A549 (cell line): ENCODE data around the gene OR2AT4.

Experiments used
- JUN ChIP-seq, 2 experiments: fragments of >200 bp; sonication (Bioruptor Twin); formaldehyde crosslinking; IDR thresholded peaks; 2 replicates in 1 of 2; 3 replicates in 1 of 2; pipeline ENCODE4 v1.6.1; 2016 to 2017
- POLR2A ChIP-seq: IDR thresholded peaks from 2 replicates; pipeline ENCODE4 v1.6.1; 2012; ENCODE audit warnings: mild to moderate bottlenecking, low read length
- TF ChIP-seq, protein P1 (sequence below): fragments of >200 bp; sonication (Bioruptor Twin); formaldehyde crosslinking; IDR thresholded peaks from 3 replicates; pipeline ENCODE4 v1.5.1; 2016
- TF ChIP-seq, protein P2 (sequence below): IDR thresholded peaks from 2 replicates; pipeline ENCODE4 v1.6.1; 2012

DNA sequence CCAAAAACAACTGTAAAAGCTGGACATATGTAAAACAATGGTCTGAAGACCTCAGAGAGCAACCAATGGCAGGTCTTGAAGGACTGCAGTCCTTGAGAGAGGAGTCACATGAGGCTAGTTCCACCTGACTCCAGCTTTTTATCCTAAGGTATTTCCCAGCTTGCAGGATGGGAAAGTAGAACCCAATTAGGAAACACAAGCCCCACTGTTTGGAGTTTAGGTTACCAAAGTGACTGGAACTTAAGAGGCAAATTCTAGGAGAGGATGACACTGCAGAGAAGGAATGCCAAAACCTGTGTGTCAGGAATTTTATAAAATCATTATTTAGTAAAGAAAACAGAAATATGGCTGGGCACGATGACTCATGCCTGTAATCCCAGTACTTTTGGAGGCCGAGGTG is 18.4 kb downstream of the OR2AT4 start:
- TF ChIP-seq, protein P1, sequence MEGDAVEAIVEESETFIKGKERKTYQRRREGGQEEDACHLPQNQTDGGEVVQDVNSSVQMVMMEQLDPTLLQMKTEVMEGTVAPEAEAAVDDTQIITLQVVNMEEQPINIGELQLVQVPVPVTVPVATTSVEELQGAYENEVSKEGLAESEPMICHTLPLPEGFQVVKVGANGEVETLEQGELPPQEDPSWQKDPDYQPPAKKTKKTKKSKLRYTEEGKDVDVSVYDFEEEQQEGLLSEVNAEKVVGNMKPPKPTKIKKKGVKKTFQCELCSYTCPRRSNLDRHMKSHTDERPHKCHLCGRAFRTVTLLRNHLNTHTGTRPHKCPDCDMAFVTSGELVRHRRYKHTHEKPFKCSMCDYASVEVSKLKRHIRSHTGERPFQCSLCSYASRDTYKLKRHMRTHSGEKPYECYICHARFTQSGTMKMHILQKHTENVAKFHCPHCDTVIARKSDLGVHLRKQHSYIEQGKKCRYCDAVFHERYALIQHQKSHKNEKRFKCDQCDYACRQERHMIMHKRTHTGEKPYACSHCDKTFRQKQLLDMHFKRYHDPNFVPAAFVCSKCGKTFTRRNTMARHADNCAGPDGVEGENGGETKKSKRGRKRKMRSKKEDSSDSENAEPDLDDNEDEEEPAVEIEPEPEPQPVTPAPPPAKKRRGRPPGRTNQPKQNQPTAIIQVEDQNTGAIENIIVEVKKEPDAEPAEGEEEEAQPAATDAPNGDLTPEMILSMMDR, result no peak
- TF ChIP-seq POLR2A (no peak), JUN (IDR thresholded peaks at IDR 0.05) (no peak)
- TF ChIP-seq, protein P2, sequence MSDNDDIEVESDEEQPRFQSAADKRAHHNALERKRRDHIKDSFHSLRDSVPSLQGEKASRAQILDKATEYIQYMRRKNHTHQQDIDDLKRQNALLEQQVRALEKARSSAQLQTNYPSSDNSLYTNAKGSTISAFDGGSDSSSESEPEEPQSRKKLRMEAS, result no peak
